DND-41 (cell line): ENCODE data around the gene CKB.
A peak's percentile ranks its signal among the peaks of the same experiment; 100 is the strongest.
"Not testable (repeated sequence)": the region's sequence is repeated elsewhere in the genome, so short reads cannot be mapped to it uniquely, and the experiment has no call there.

Source experiments
- ATAC-seq: fragments of 200-7000 bp; cut with Tn5 transposase; 3 replicates; pipeline ENCODE4 v1.9.1; 2021; ENCODE audit warnings: low read depth; ENCODE audit not compliant: insufficient read depth
- DNase-seq: peaks from one replicate; pipeline ENCODE4 v3.0.0-alpha.2; 2020
- H2AFZ ChIP-seq: 2 replicates; pipeline ENCODE4 v1.6.0; 2012; ENCODE audit warnings: low read depth, low read length
- H3K27ac ChIP-seq: 2 replicates; pipeline ENCODE4 v1.5.1; 2012; ENCODE audit warnings: low read length, inconsistent platforms
- H3K27me3 ChIP-seq: fragments of 200-600 bp; sonication (generic); 2 replicates; pipeline ENCODE4 v1.6.0; 2012; ENCODE audit warnings: low read length, mild to moderate bottlenecking, inconsistent platforms; ENCODE audit not compliant: insufficient read depth, poor library complexity
- H3K36me3 ChIP-seq: 2 replicates; pipeline ENCODE4 v1.5.1; 2012; ENCODE audit warnings: low read length, inconsistent platforms; ENCODE audit not compliant: insufficient read depth
- H3K4me1 ChIP-seq: 2 replicates; pipeline ENCODE4 v1.5.1; 2012; ENCODE audit warnings: mild to moderate bottlenecking, low read length; ENCODE audit not compliant: insufficient read depth
- H3K4me2 ChIP-seq: 2 replicates; pipeline ENCODE4 v1.6.0; 2012; ENCODE audit warnings: mild to moderate bottlenecking, moderate library complexity, low read length, inconsistent platforms; ENCODE audit not compliant: insufficient read depth
- H3K4me3 ChIP-seq, 2 experiments: fragments of 200-600 bp in 1 of 2; shearing (Covaris generic) in 1 of 2; 2 replicates each; pipeline ENCODE4 v1.5.1; 2012 to 2016; ENCODE audit warnings: inconsistent platforms in 2 of 2, low read length in 2 of 2, mild to moderate bottlenecking in 2 of 2, low read depth in 1 of 2, moderate library complexity in 1 of 2
- H3K79me2 ChIP-seq: 2 replicates; pipeline ENCODE4 v1.6.0; 2012; ENCODE audit warnings: low read length, inconsistent platforms; ENCODE audit not compliant: insufficient read depth
- H3K9ac ChIP-seq: 2 replicates; pipeline ENCODE4 v1.6.0; 2012; ENCODE audit warnings: low read depth, mild to moderate bottlenecking, inconsistent platforms, low read length, moderate library complexity
- H3K9me3 ChIP-seq: 2 replicates; pipeline ENCODE4 v1.5.1; 2012; ENCODE audit warnings: low read length, moderate library complexity, mild to moderate bottlenecking, inconsistent platforms; ENCODE audit not compliant: insufficient read depth, severe bottlenecking
- H4K20me1 ChIP-seq: 2 replicates; pipeline ENCODE4 v1.6.0; 2012; ENCODE audit warnings: low read length; ENCODE audit not compliant: insufficient read depth
- EZH2 ChIP-seq: IDR thresholded peaks from 3 replicates; pipeline ENCODE4 v1.6.1; 2012; ENCODE audit warnings: borderline replicate concordance, low read depth, mild to moderate bottlenecking, moderate library complexity, low read length, inconsistent platforms; ENCODE audit not compliant: severe bottlenecking
- TF ChIP-seq, protein P1 (sequence below): IDR thresholded peaks from 2 replicates; pipeline ENCODE4 v1.5.1; 2012; ENCODE audit warnings: borderline replicate concordance, low read length, moderate library complexity, mild to moderate bottlenecking; ENCODE audit not compliant: poor library complexity, severe bottlenecking; ENCODE audit errors: extremely low read depth

Gene CKB

DNA sequence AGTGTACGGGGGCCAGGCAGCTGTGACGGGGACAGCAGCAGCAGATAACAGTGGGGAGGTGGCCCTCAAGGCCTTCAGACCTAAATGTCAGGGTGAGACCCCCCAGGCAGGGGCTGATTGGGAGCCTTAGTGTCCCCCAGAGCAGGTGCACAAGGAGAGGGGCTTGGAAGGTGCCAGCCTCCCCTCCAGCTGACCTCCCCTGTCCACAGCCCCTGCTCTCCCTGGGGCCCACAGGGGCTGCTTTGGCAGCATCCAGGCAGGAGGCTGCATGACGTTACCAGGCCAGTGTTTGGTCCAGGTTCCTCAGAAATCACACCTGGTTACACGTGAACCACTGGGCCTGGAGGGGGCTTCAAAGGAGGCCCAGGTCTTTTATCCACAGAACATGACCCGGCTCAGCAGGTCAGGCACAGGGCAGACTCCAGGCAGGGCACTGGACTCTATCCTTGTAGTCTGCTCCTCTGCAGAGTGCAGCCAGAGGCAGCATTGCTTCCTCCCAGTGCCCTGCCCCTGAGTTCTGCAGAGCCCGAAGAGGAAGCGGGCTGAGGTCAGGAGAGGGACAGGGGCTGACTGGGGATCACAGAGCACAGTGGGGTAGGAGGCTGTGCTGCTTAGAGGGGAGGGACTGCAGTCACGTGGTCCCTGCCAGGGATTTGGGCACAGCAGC, 3.8 kb upstream of the CKB start:
- ATAC-seq (no peak), DNase-seq (no peak)
- no peak overlapping the region for H3K9ac ChIP-seq

DNA sequence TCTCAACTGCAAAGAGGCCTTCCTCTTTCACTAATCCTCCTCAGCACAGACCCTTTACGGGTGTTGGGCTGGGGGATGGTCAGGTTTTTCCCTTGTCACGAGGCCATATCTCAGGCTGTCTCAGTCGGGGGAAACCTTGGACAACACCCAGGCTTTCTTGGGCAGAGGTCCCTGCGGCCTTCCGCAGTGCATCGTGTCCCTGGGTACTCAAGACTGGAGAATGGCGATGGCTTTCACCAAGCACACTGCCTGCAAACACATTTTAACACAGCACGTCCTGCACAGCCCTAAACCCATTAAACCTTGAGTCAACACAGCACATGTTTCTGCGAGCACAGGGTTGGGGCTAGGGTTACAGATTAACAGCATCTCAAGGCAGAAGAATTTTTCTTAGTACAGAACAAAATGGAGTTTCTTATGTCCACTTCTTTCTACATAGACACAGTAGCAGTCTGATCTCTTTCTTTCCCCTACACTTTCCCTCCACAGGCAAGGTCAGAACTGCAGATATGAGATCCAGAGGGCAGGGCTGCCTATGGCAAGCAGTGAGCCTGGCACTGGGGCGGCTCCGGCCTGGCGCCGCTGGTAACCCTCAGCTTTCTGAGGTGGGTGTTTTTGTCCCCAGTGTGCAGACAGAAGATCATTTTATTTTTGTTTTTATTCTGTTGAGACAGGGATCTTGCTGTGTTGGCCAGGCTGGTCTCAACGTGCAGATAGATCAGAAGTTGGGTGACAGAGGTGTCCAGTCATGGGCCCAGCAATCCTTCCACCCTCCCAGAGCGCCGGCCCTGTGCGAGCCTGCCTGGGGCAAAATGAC, 3.0 kb upstream of the CKB start:
- not testable (repeated sequence) for H3K36me3 ChIP-seq, H3K4me2 ChIP-seq, ATAC-seq, H3K4me3 ChIP-seq, H3K9ac ChIP-seq, H2AFZ ChIP-seq, H3K27me3 ChIP-seq, H3K9me3 ChIP-seq, H3K27ac ChIP-seq, DNase-seq
- peaks cover 11% of the 10 kb centered on the region for H4K20me1 ChIP-seq
- H3K79me2 ChIP-seq: peaks cover 28% of the 10 kb centered on the region
- H3K4me1 ChIP-seq: peaks cover 30% of the 10 kb centered on the region

More for the DNA sequence above, 3.8 kb upstream of the CKB start:
- H3K9me3 ChIP-seq: no peaks in the 10 kb centered on the region
- H2AFZ ChIP-seq: no peak overlapping the region
- peaks cover 36% of the 10 kb centered on the region for H3K79me2 ChIP-seq
- TF ChIP-seq, protein P1, sequence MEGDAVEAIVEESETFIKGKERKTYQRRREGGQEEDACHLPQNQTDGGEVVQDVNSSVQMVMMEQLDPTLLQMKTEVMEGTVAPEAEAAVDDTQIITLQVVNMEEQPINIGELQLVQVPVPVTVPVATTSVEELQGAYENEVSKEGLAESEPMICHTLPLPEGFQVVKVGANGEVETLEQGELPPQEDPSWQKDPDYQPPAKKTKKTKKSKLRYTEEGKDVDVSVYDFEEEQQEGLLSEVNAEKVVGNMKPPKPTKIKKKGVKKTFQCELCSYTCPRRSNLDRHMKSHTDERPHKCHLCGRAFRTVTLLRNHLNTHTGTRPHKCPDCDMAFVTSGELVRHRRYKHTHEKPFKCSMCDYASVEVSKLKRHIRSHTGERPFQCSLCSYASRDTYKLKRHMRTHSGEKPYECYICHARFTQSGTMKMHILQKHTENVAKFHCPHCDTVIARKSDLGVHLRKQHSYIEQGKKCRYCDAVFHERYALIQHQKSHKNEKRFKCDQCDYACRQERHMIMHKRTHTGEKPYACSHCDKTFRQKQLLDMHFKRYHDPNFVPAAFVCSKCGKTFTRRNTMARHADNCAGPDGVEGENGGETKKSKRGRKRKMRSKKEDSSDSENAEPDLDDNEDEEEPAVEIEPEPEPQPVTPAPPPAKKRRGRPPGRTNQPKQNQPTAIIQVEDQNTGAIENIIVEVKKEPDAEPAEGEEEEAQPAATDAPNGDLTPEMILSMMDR: no peak
- TF ChIP-seq EZH2: no peak
- H3K27ac ChIP-seq: no peak overlapping the region
- peaks cover 18% of the 10 kb centered on the region for H4K20me1 ChIP-seq
- no peak overlapping the region for H3K4me3 ChIP-seq
- no peaks in the 10 kb centered on the region for H3K27me3 ChIP-seq
- H3K36me3 ChIP-seq: peaks cover 16% of the 10 kb centered on the region
- no peak overlapping the region for H3K4me2 ChIP-seq
- H3K4me1 ChIP-seq: peaks cover 31% of the 10 kb centered on the region

GRCh38 chr14:103524002-103524935, 1.6 kb upstream of the CKB start:
- H2AFZ ChIP-seq: no peak overlapping the region

More at GRCh38 chr14:103524002-103524935, 1.6 kb upstream of the CKB start:
- no peak for TF ChIP-seq EZH2
- TF ChIP-seq, protein P1: peak; percentile 29
- Histone ChIP-seq H3K27ac (no peak overlapping the region), H3K4me3 (no peak overlapping the region), H3K27me3 (no peaks in the 10 kb centered on the region), H3K9me3 (no peaks in the 10 kb centered on the region), H3K36me3 (no peaks in the 10 kb centered on the region; the same call in 1 of the 2 replicates), H3K4me2 (no peak overlapping the region), H3K9ac (no peak overlapping the region), H3K4me1 (peaks cover 20% of the 10 kb centered on the region), H3K79me2 (peaks cover 15% of the 10 kb centered on the region), H4K20me1 (no peaks in the 10 kb centered on the region)
- ATAC-seq (no peak), DNase-seq (no peak)
